Measurements from ENCODE around the gene NXPE2. TPM values are rescaled to one million over a fixed set of nuclear protein-coding genes. Genes with fewer than 3 reads are reported as not detected.

NXPE2 gene
- polyA plus RNA-seq, 2 donors: not detected

- Histone ChIP-seq H3K36me3 (ENCODE audit: control insufficient read depth in 2 of 2, insufficient read depth in 2 of 2, low read length in 1 of 2) (no peaks in the 10 kb centered on the region), H3K4me3 (ENCODE audit: low read depth in 1 of 2, low read length in 2 of 2) (no peak overlapping the region), H3K9me3 (ENCODE audit: control insufficient read depth in 2 of 2, insufficient read depth in 1 of 2, low read depth in 1 of 2, low read length in 1 of 2) (no peaks in the 10 kb centered on the region), H3K4me1 (ENCODE audit: control insufficient read depth in 2 of 2, insufficient read depth in 2 of 2, low read length in 1 of 2) (no peaks in the 10 kb centered on the region), H3K27me3 (ENCODE audit: control insufficient read depth in 1 of 2, insufficient read depth in 2 of 2, low read length in 2 of 2) (no peaks in the 10 kb centered on the region), H3K27ac (ENCODE audit: low read depth in 2 of 2, low read length in 1 of 2) (no peak overlapping the region)
- 45 to 57% methylated on average over 4 of the region's 4 CpGs for WGBS, 2 donors
These were observed 1.2 kb downstream of the NXPE2 start for GRCh38 chr11:114679505-114679904.

- H3K4me3 ChIP-seq (ENCODE audit: low read depth in 1 of 2, low read length in 2 of 2): no peak overlapping the region
- H3K27ac ChIP-seq (ENCODE audit: low read depth in 2 of 2, low read length in 1 of 2): no peak overlapping the region
- no peaks in the 10 kb centered on the region for H3K36me3 ChIP-seq (ENCODE audit: control insufficient read depth in 2 of 2, insufficient read depth in 2 of 2, low read length in 1 of 2)
- H3K27me3 ChIP-seq (ENCODE audit: control insufficient read depth in 1 of 2, insufficient read depth in 2 of 2, low read length in 2 of 2): no peaks in the 10 kb centered on the region
- H3K4me1 ChIP-seq (ENCODE audit: control insufficient read depth in 2 of 2, insufficient read depth in 2 of 2, low read length in 1 of 2): no peaks in the 10 kb centered on the region
- H3K9me3 ChIP-seq (ENCODE audit: control insufficient read depth in 2 of 2, insufficient read depth in 1 of 2, low read depth in 1 of 2, low read length in 1 of 2): no peaks in the 10 kb centered on the region
- WGBS, 2 donors: 92 to 100% methylated on average over 1 of the region's 1 CpG
These were observed 4.7 kb downstream of the NXPE2 start for GRCh38 chr11:114683007-114683406.

DNA sequence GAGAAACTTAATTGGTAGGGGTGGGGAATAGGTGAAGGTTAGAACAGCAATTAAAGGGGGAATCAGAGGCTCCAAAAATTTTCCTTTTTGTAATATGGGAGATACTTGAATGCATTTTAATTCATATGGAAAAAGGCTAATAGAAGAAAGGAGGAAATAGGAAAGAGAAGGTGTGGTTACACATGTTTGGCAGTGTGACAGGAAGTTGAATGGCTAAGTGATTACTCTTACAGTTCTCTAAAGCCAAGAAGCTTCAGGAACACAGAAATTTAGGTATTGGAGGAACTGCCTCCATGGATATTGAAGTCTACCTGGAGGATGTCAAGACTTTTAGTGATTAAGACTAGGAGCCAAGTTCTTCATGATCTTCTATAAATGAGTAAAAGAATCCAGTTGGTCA lies 6.3 kb downstream of the NXPE2 start:
- H3K4me1 ChIP-seq (ENCODE audit: control insufficient read depth in 2 of 2, insufficient read depth in 2 of 2, low read length in 1 of 2): no peaks in the 10 kb centered on the region
- no peak overlapping the region for H3K4me3 ChIP-seq (ENCODE audit: low read depth in 1 of 2, low read length in 2 of 2)
- no peak overlapping the region for H3K27ac ChIP-seq (ENCODE audit: low read depth in 2 of 2, low read length in 1 of 2)
- no peaks in the 10 kb centered on the region for H3K36me3 ChIP-seq (ENCODE audit: control insufficient read depth in 2 of 2, insufficient read depth in 2 of 2, low read length in 1 of 2)
- no peaks in the 10 kb centered on the region for H3K27me3 ChIP-seq (ENCODE audit: control insufficient read depth in 1 of 2, insufficient read depth in 2 of 2, low read length in 2 of 2)
- no peaks in the 10 kb centered on the region for H3K9me3 ChIP-seq (ENCODE audit: control insufficient read depth in 2 of 2, insufficient read depth in 1 of 2, low read depth in 1 of 2, low read length in 1 of 2)

DNA sequence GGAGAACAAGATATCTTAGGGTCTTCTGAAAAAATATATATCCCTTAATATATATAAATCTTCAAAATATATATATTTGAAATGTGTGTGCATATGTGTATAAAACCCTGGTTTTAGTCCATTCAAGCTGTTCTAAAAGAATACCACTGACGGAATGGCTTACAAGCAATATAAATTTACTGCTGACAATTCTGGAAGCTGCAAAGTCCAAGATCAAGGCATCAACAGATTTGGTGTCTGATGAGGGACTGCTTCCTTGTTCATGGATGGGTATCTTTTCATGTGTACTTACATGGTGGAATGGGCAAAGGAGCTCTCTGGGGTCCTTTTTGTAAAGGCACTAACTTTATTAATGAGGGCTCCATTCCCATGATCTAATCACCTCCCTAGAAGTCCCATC lies 6.8 kb downstream of the NXPE2 start:
- Histone ChIP-seq H3K36me3 (ENCODE audit: control insufficient read depth in 2 of 2, insufficient read depth in 2 of 2, low read length in 1 of 2) (no peaks in the 10 kb centered on the region), H3K4me3 (ENCODE audit: low read depth in 1 of 2, low read length in 2 of 2) (no peak overlapping the region), H3K9me3 (ENCODE audit: control insufficient read depth in 2 of 2, insufficient read depth in 1 of 2, low read depth in 1 of 2, low read length in 1 of 2) (no peaks in the 10 kb centered on the region), H3K4me1 (ENCODE audit: control insufficient read depth in 2 of 2, insufficient read depth in 2 of 2, low read length in 1 of 2) (no peaks in the 10 kb centered on the region), H3K27me3 (ENCODE audit: control insufficient read depth in 1 of 2, insufficient read depth in 2 of 2, low read length in 2 of 2) (no peaks in the 10 kb centered on the region), H3K27ac (ENCODE audit: low read depth in 2 of 2, low read length in 1 of 2) (no peak overlapping the region)
- WGBS, 2 donors: 83 to 95% methylated on average over 1 of the region's 1 CpG

- H3K4me1 ChIP-seq (ENCODE audit: control insufficient read depth in 2 of 2, insufficient read depth in 2 of 2, low read length in 1 of 2): no peaks in the 10 kb centered on the region
- H3K27ac ChIP-seq (ENCODE audit: low read depth in 2 of 2, low read length in 1 of 2): no peak overlapping the region
- H3K4me3 ChIP-seq (ENCODE audit: low read depth in 1 of 2, low read length in 2 of 2): no peak overlapping the region
- H3K27me3 ChIP-seq (ENCODE audit: control insufficient read depth in 1 of 2, insufficient read depth in 2 of 2, low read length in 2 of 2): no peaks in the 10 kb centered on the region
- no peaks in the 10 kb centered on the region for H3K9me3 ChIP-seq (ENCODE audit: control insufficient read depth in 2 of 2, insufficient read depth in 1 of 2, low read depth in 1 of 2, low read length in 1 of 2)
- WGBS, 2 donors: 33 to 41% methylated on average over 4 of the region's 4 CpGs
- H3K36me3 ChIP-seq (ENCODE audit: control insufficient read depth in 2 of 2, insufficient read depth in 2 of 2, low read length in 1 of 2): no peaks in the 10 kb centered on the region
These were observed 27.1 kb downstream of the NXPE2 start for GRCh38 chr11:114705280-114706024.

GRCh38 chr11:114709960-114710359 lies 31.6 kb downstream of the NXPE2 start:
- no peaks in the 10 kb centered on the region for H3K9me3 ChIP-seq (ENCODE audit: control insufficient read depth in 2 of 2, insufficient read depth in 1 of 2, low read depth in 1 of 2, low read length in 1 of 2)
- H3K27me3 ChIP-seq (ENCODE audit: control insufficient read depth in 1 of 2, insufficient read depth in 2 of 2, low read length in 2 of 2): no peaks in the 10 kb centered on the region
- no peaks in the 10 kb centered on the region for H3K36me3 ChIP-seq (ENCODE audit: control insufficient read depth in 2 of 2, insufficient read depth in 2 of 2, low read length in 1 of 2)
- H3K27ac ChIP-seq (ENCODE audit: low read depth in 2 of 2, low read length in 1 of 2): no peak overlapping the region
- no peak overlapping the region for H3K4me3 ChIP-seq (ENCODE audit: low read depth in 1 of 2, low read length in 2 of 2)
- 74 to 97% methylated on average over 1 of the region's 1 CpG for WGBS, 2 donors
- H3K4me1 ChIP-seq (ENCODE audit: control insufficient read depth in 2 of 2, insufficient read depth in 2 of 2, low read length in 1 of 2): no peaks in the 10 kb centered on the region

DNA sequence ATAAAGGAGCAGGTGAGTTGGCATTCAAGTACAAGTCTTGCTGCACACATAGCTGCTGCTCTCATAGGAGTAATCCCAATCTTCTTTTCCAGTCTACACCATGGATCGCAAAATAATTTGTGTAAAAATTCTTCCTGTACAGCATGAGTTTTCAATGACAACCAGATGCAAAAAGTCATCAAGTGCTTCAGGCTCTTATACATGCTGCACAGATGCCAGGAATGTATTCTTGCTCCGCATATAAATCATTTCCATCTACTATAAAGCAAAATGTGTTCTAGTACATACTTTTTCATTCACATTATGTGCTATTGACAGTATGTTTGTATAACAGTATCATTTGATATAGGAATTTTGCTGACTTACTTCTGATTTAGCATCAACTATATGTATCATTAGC lies 35.4 kb downstream of the NXPE2 start:
- WGBS, 2 donors: 85 to 96% methylated on average over 2 of the region's 2 CpGs
- no peaks in the 10 kb centered on the region for H3K36me3 ChIP-seq (ENCODE audit: control insufficient read depth in 2 of 2, insufficient read depth in 2 of 2, low read length in 1 of 2)
- H3K9me3 ChIP-seq (ENCODE audit: control insufficient read depth in 2 of 2, insufficient read depth in 1 of 2, low read depth in 1 of 2, low read length in 1 of 2): no peaks in the 10 kb centered on the region
- no peaks in the 10 kb centered on the region for H3K27me3 ChIP-seq (ENCODE audit: control insufficient read depth in 1 of 2, insufficient read depth in 2 of 2, low read length in 2 of 2)
- no peak overlapping the region for H3K4me3 ChIP-seq (ENCODE audit: low read depth in 1 of 2, low read length in 2 of 2)
- H3K27ac ChIP-seq (ENCODE audit: low read depth in 2 of 2, low read length in 1 of 2): no peak overlapping the region
- H3K4me1 ChIP-seq (ENCODE audit: control insufficient read depth in 2 of 2, insufficient read depth in 2 of 2, low read length in 1 of 2): no peaks in the 10 kb centered on the region

DNA sequence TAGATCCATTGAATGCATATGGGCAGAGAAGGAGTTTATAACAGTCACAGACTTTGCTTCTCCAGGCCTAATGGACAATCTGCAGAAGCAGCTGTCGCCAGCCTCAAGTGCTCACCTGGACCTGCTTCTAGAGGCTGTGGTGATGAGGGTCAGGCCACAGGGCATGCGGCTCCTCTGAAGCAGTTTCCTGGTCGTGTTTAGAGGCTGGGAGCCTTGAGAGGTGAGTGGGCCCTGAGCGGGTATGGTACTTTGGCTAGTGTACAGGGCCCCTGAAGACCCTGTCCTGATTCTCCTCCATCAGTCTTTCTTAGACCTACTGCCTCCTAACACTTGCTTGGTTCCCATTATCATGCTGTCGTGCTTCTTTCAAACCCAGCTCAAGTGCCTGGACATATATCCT lies 41.2 kb downstream of the NXPE2 start:
- H3K27ac ChIP-seq (ENCODE audit: low read depth in 2 of 2, low read length in 1 of 2): no peak overlapping the region
- no peaks in the 10 kb centered on the region for H3K9me3 ChIP-seq (ENCODE audit: control insufficient read depth in 2 of 2, insufficient read depth in 1 of 2, low read depth in 1 of 2, low read length in 1 of 2)
- H3K36me3 ChIP-seq (ENCODE audit: control insufficient read depth in 2 of 2, insufficient read depth in 2 of 2, low read length in 1 of 2): no peaks in the 10 kb centered on the region
- H3K27me3 ChIP-seq (ENCODE audit: control insufficient read depth in 1 of 2, insufficient read depth in 2 of 2, low read length in 2 of 2): no peaks in the 10 kb centered on the region
- WGBS, 2 donors: 81 to 85% methylated on average over 5 of the region's 5 CpGs
- no peak overlapping the region for H3K4me3 ChIP-seq (ENCODE audit: low read depth in 1 of 2, low read length in 2 of 2)
- no peaks in the 10 kb centered on the region for H3K4me1 ChIP-seq (ENCODE audit: control insufficient read depth in 2 of 2, insufficient read depth in 2 of 2, low read length in 1 of 2)

DNA sequence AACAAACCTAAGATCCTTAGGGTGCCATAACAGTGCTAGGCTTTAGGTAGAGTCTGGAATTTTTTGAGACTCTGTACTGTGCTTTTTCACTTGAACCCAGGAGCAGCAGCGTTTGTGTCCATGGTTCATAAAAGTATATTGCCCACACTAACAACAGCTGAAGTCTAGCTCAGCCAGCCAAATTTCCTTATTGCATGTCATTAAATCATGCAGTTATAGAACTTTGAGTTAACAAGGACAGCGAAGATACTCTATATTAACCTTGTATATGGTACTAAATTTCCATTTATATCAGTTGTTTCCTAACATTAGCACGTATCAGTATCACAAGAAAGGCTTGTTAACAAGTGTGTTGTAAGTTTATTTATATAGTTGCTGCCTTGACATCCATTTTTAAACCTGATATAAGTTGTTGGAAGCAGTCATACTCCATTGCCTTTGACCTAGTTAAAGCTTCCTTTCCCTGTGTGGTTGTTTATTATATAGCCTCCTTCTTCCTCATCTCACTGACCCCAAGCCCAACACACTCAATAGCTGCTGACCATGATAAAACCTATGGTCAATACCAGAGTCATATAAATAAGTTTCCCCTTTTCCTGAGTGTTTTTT lies 46.7 kb downstream of the NXPE2 start:
- Histone ChIP-seq H3K27me3 (ENCODE audit: control insufficient read depth in 1 of 2, insufficient read depth in 2 of 2, low read length in 2 of 2) (no peaks in the 10 kb centered on the region), H3K9me3 (ENCODE audit: control insufficient read depth in 2 of 2, insufficient read depth in 1 of 2, low read depth in 1 of 2, low read length in 1 of 2) (no peaks in the 10 kb centered on the region), H3K36me3 (ENCODE audit: control insufficient read depth in 2 of 2, insufficient read depth in 2 of 2, low read length in 1 of 2) (no peaks in the 10 kb centered on the region), H3K4me1 (ENCODE audit: control insufficient read depth in 2 of 2, insufficient read depth in 2 of 2, low read length in 1 of 2) (no peaks in the 10 kb centered on the region), H3K4me3 (ENCODE audit: low read depth in 1 of 2, low read length in 2 of 2) (no peak overlapping the region), H3K27ac (ENCODE audit: low read depth in 2 of 2, low read length in 1 of 2) (no peak overlapping the region)
- 73 to 81% methylated on average over 3 of the region's 3 CpGs for WGBS, 2 donors

GRCh38 chr11:114725623-114726022 lies 47.3 kb downstream of the NXPE2 start:
- no peaks in the 10 kb centered on the region for H3K4me1 ChIP-seq (ENCODE audit: control insufficient read depth in 2 of 2, insufficient read depth in 2 of 2, low read length in 1 of 2)
- no peak overlapping the region for H3K4me3 ChIP-seq (ENCODE audit: low read depth in 1 of 2, low read length in 2 of 2)
- H3K27me3 ChIP-seq (ENCODE audit: control insufficient read depth in 1 of 2, insufficient read depth in 2 of 2, low read length in 2 of 2): no peaks in the 10 kb centered on the region
- 61 to 77% methylated on average over 1 of the region's 1 CpG for WGBS, 2 donors
- no peaks in the 10 kb centered on the region for H3K36me3 ChIP-seq (ENCODE audit: control insufficient read depth in 2 of 2, insufficient read depth in 2 of 2, low read length in 1 of 2)
- no peaks in the 10 kb centered on the region for H3K9me3 ChIP-seq (ENCODE audit: control insufficient read depth in 2 of 2, insufficient read depth in 1 of 2, low read depth in 1 of 2, low read length in 1 of 2)
- no peak overlapping the region for H3K27ac ChIP-seq (ENCODE audit: low read depth in 2 of 2, low read length in 1 of 2)

Measured in esophagus (tissue), 2 donors.